ENCODE results near the gene CUL5. TPM values are rescaled to one million over a fixed set of nuclear protein-coding genes. Genes with fewer than 3 reads are reported as not detected.

Gene CUL5
- total and polyA plus RNA-seq, 2 of the 4 experiments (the other 2 are of a cell fraction) = 8.8 to 31.0 TPM

GRCh38 chr11:107996006-107996776 lies 12.5 kb upstream of the CUL5 start:
- H2AK9ac ChIP-seq (replicated peaks; ENCODE audit: low read depth, low read length, poor library complexity) = no peak overlapping the region
- no peak for DNase-seq
- no peak overlapping the region for H3K27ac ChIP-seq (ENCODE audit: insufficient read depth, low read length)
- no peaks in the 10 kb centered on the region for H3K4me1 ChIP-seq (ENCODE audit: control insufficient read depth, insufficient read depth, low read length)
- H4K91ac ChIP-seq (ENCODE audit: insufficient read depth, low read depth, low read length) = no peak overlapping the region
- intact Hi-C loops (cut with micrococcal nuclease) (no loop called here), dilution Hi-C loops (cut with HindIII; ENCODE audit: low sequenced_read_pairs, unreplicated experiment) (no loop called here), in situ Hi-C loops (cut with MboI; ENCODE audit: low sequenced_read_pairs) (no loop called here)
- H3K56ac ChIP-seq (ENCODE audit: extremely low read depth, insufficient read depth, low read length) = no peak overlapping the region
- no peak overlapping the region for H3K9ac ChIP-seq (ENCODE audit: low read depth, low read length)
- no peaks in the 10 kb centered on the region for H3K9me3 ChIP-seq (ENCODE audit: control insufficient read depth, insufficient read depth, low read length)
- no peak overlapping the region for H2AFZ ChIP-seq (replicated peaks; ENCODE audit: low read length, poor library complexity)
- no peak overlapping the region for H2BK120ac ChIP-seq (ENCODE audit: low read depth, low read length)
- H4K20me1 ChIP-seq (ENCODE audit: insufficient read depth, low read length) = no peaks in the 10 kb centered on the region
- no peak overlapping the region for H2AK5ac ChIP-seq (ENCODE audit: low read depth, low read length)
- ChIA-PET CTCF (interaction anchor here (0.6 to 2.3 kb wide), 3 partner anchors 12 to 21 kb away, joined by 3 to 9 read pairs (median 3); partner anchors contain the start of gene CUL5), POLR2A (ENCODE audit: unreplicated experiment) (no interaction called here)
- no peaks in the 10 kb centered on the region for H3K36me3 ChIP-seq (ENCODE audit: control insufficient read depth, insufficient read depth, low read length)
- H3K27me3 ChIP-seq (ENCODE audit: control insufficient read depth, insufficient read depth, low read length) = no peaks in the 10 kb centered on the region; the same call in 1 of the 2 replicates
- H2BK20ac ChIP-seq (ENCODE audit: low read depth, low read length) = no peak overlapping the region
- TF ChIP-seq USF2 (IDR thresholded peaks at IDR 0.05; ENCODE audit: low read depth, low read length) (no peak), SMC3 (IDR thresholded peaks at IDR 0.05; ENCODE audit: low read depth, low read length) (no peak), RFX5 (IDR thresholded peaks at IDR 0.05; ENCODE audit: low read depth, low read length) (no peak), MXI1 (IDR thresholded peaks at IDR 0.05; ENCODE audit: borderline replicate concordance, low read depth, low read length) (no peak), RCOR1 (IDR thresholded peaks at IDR 0.05; ENCODE audit: insufficient replicate concordance, low read length) (no peak), RAD21 (IDR thresholded peaks at IDR 0.05; ENCODE audit: low read length) (no peak), MAFK (IDR thresholded peaks at IDR 0.05; ENCODE audit: low read depth, low read length) (no peak), NFE2L2 (IDR thresholded peaks at IDR 0.05; ENCODE audit: low read depth, low read length) (no peak), POLR2A (IDR thresholded peaks at IDR 0.05; ENCODE audit: low read depth, low read length) (no peak), CEBPB (IDR thresholded peaks at IDR 0.05; ENCODE audit: low read depth, low read length) (no peak), ELK1 (IDR thresholded peaks at IDR 0.05; ENCODE audit: borderline replicate concordance, low read depth, low read length) (no peak), BHLHE40 (IDR thresholded peaks at IDR 0.05; ENCODE audit: low read depth, low read length) (no peak)
- TF ChIP-seq, protein P1, sequence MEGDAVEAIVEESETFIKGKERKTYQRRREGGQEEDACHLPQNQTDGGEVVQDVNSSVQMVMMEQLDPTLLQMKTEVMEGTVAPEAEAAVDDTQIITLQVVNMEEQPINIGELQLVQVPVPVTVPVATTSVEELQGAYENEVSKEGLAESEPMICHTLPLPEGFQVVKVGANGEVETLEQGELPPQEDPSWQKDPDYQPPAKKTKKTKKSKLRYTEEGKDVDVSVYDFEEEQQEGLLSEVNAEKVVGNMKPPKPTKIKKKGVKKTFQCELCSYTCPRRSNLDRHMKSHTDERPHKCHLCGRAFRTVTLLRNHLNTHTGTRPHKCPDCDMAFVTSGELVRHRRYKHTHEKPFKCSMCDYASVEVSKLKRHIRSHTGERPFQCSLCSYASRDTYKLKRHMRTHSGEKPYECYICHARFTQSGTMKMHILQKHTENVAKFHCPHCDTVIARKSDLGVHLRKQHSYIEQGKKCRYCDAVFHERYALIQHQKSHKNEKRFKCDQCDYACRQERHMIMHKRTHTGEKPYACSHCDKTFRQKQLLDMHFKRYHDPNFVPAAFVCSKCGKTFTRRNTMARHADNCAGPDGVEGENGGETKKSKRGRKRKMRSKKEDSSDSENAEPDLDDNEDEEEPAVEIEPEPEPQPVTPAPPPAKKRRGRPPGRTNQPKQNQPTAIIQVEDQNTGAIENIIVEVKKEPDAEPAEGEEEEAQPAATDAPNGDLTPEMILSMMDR (conservative IDR thresholded peaks at IDR 0.05; ENCODE audit: low read depth, low read length) = no peak
- H3K18ac ChIP-seq (ENCODE audit: low read depth, low read length) = no peak overlapping the region
- no peak overlapping the region for H3K4me3 ChIP-seq (ENCODE audit: insufficient read depth, low read depth, low read length)
- no peak overlapping the region for H2BK15ac ChIP-seq (ENCODE audit: low read depth, low read length)
- no peak overlapping the region for H3K23ac ChIP-seq (ENCODE audit: low read depth, low read length)
- no peaks in the 10 kb centered on the region for H3K79me1 ChIP-seq (ENCODE audit: low read depth in 1 of 2, low read length in 2 of 2)
- H2BK5ac ChIP-seq (ENCODE audit: low read depth, low read length, poor library complexity, severe bottlenecking) = no peak overlapping the region
- H4K5ac ChIP-seq (ENCODE audit: low read depth, low read length) = no peak overlapping the region
- no TSS peak for BruUV-seq (replicated peaks)
- H3K4ac ChIP-seq (ENCODE audit: low read depth, low read length) = no peak overlapping the region
- H4K8ac ChIP-seq (ENCODE audit: low read depth in 2 of 2, low read length in 2 of 2) = no peak overlapping the region
- H3K14ac ChIP-seq (replicated peaks; ENCODE audit: low read depth, low read length) = no peak overlapping the region
- no peak overlapping the region for H3K4me2 ChIP-seq (ENCODE audit: low read depth, low read length)
- no peaks in the 10 kb centered on the region for H3K9me1 ChIP-seq (ENCODE audit: insufficient read depth, low read length)
- WGBS, 2 experiments (ENCODE audit: extremely low coverage in 2 of 2, insufficient read length in 1 of 2) = no CpG with 5 or more reads among the region's 5 CpGs
- no peak for ATAC-seq (ENCODE audit: low read depth)
